Cardiac muscle cell (in vitro differentiated cells and primary cell): ENCODE data around the gene CCL5. TPM values are rescaled to one million over a fixed set of nuclear protein-coding genes. Genes with fewer than 3 reads are reported as not detected.
A peak's percentile ranks its signal among the peaks of the same experiment; 100 is the strongest.

ENCODE experiments used
- DNase-seq, 2 donors: peaks; one replicate each; pipeline versions ENCODE4 v3.0.0 to v3.0.0-alpha.2; 2010 to 2017; ENCODE audit warnings: low read depth in 1 of 2, low spot score in 1 of 2
- H3K27ac ChIP-seq: fragments of 200-600 bp; sonication (generic); 2 replicates; pipeline ENCODE4 v1.5.1; 2016
- H3K27me3 ChIP-seq: fragments of 200-600 bp; sonication (generic); 2 replicates; pipeline ENCODE4 v1.6.0; 2016; ENCODE audit warnings: control low read depth
- H3K36me3 ChIP-seq: fragments of 200-600 bp; sonication (generic); 2 replicates; pipeline ENCODE4 v1.5.1; 2016; ENCODE audit warnings: control low read depth
- H3K4me1 ChIP-seq: fragments of 200-600 bp; sonication (generic); 2 replicates; pipeline ENCODE4 v1.8.1; 2017; ENCODE audit warnings: low read depth, mild to moderate bottlenecking, mixed run types
- H3K4me3 ChIP-seq: fragments of 200-600 bp; sonication (generic); 2 replicates; pipeline ENCODE4 v1.5.1; 2016; ENCODE audit warnings: mild to moderate bottlenecking
- H3K9me3 ChIP-seq: fragments of 200-600 bp; sonication (generic); 2 replicates; pipeline ENCODE4 v1.5.1; 2017; ENCODE audit warnings: low read depth, mild to moderate bottlenecking, control low read depth
- polyA plus RNA-seq: library from polyadenylated mRNA; unstranded; fragments of >200 nt; fragmentation: Nextera tagmentation; extraction: Ambion mirVana; gene quantifications from 2 replicates; pipeline ENCODE4 v1.2.1, GENCODE V29; 2016
- total RNA-seq: library from RNA; depleted of rRNA; stranded (reverse); fragments of >200 nt; gene quantifications from 2 replicates; pipeline ENCODE4 v1.2.3, GENCODE V29; 2016
- TF ChIP-seq, protein P1 (sequence below): IDR thresholded peaks from 2 replicates; pipeline ENCODE4 v1.5.1; 2012; ENCODE audit warnings: low read depth, mild to moderate bottlenecking, low read length

CCL5 gene
- total RNA-seq (not detected in 2 replicates), polyA plus RNA-seq (0.10 TPM in 1 of 2 replicates, not detected in the other)

GRCh38 chr17:35879773-35880654 is at the start of gene CCL5:
Gene CCL5 (minus strand): TSS chr17:35880360.
- H3K4me1 ChIP-seq: no peaks in the 10 kb centered on the region
- no peaks in the 10 kb centered on the region for H3K36me3 ChIP-seq
- no peaks in the 10 kb centered on the region for H3K9me3 ChIP-seq
- no peak within 1 kb of the TSS for H3K27ac ChIP-seq
- no peak within 1 kb of the TSS for H3K4me3 ChIP-seq
- H3K27me3 ChIP-seq: no peaks in the 10 kb centered on the region
- DNase-seq: peak in 1 of 2 donors; percentile 56
- TF ChIP-seq, protein P1, sequence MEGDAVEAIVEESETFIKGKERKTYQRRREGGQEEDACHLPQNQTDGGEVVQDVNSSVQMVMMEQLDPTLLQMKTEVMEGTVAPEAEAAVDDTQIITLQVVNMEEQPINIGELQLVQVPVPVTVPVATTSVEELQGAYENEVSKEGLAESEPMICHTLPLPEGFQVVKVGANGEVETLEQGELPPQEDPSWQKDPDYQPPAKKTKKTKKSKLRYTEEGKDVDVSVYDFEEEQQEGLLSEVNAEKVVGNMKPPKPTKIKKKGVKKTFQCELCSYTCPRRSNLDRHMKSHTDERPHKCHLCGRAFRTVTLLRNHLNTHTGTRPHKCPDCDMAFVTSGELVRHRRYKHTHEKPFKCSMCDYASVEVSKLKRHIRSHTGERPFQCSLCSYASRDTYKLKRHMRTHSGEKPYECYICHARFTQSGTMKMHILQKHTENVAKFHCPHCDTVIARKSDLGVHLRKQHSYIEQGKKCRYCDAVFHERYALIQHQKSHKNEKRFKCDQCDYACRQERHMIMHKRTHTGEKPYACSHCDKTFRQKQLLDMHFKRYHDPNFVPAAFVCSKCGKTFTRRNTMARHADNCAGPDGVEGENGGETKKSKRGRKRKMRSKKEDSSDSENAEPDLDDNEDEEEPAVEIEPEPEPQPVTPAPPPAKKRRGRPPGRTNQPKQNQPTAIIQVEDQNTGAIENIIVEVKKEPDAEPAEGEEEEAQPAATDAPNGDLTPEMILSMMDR: no peak

DNA sequence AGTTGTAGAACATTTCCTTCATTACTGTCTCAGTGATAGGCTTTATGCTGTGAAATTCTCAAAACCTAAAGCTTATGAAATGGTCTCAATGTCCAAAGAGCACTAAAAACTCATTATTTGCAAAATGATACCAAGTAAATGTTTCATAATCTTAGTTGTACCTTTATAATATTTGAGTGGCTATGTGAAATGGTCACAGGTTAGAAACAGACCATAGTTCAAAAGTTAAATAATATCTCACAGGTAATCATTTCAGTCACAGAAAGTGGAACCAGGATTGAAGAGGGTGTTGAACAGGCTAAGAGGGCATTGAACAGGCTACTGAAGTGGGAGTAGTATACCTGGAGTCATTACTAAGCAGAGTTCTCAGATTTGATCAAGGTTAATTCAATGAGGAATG is 47.6 kb upstream of the CCL5 start:
- TF ChIP-seq, protein P1: no peak
- Histone ChIP-seq H3K36me3 (no peaks in the 10 kb centered on the region), H3K27ac (no peak overlapping the region), H3K4me3 (no peak overlapping the region), H3K27me3 (no peaks in the 10 kb centered on the region), H3K4me1 (peaks cover 3% of the 10 kb centered on the region), H3K9me3 (no peaks in the 10 kb centered on the region)
- DNase-seq: no peak

DNA sequence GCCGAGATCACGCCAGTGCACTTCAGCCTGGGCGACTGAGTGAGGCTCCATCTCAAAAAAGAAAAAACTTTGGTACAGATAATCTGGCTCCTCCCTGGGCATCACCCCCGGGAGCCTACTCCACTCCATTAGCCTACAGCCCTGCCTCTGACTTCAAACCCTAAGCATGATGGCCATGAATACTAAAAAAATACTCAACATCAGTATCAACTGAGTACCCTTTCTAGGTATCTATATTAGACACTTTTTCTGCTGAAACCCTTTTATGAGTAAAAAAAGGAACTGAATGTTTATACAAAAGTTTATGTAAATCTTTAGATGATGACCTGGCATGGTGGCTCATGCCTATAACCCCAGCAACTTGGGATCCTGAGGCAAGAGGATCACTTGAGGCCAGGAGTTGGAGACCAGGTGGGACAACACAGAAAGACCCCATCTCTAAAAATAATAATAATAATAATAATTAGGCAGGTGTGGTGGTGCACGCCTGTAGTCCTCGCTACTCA is 43.5 kb upstream of the CCL5 start:
- H3K4me1 ChIP-seq: no peaks in the 10 kb centered on the region
- no peak overlapping the region for H3K27ac ChIP-seq
- no peak overlapping the region for H3K4me3 ChIP-seq
- TF ChIP-seq, protein P1: no peak
- no peak for DNase-seq
- H3K9me3 ChIP-seq: no peaks in the 10 kb centered on the region
- H3K36me3 ChIP-seq: no peaks in the 10 kb centered on the region
- no peaks in the 10 kb centered on the region for H3K27me3 ChIP-seq

GRCh38 chr17:35920229-35920628 is 40.1 kb upstream of the CCL5 start:
- Histone ChIP-seq H3K27ac (no peak overlapping the region), H3K9me3 (no peaks in the 10 kb centered on the region), H3K4me3 (no peak overlapping the region), H3K4me1 (no peaks in the 10 kb centered on the region), H3K27me3 (no peaks in the 10 kb centered on the region), H3K36me3 (no peaks in the 10 kb centered on the region)
- no peak for DNase-seq
- TF ChIP-seq, protein P1: no peak

DNA sequence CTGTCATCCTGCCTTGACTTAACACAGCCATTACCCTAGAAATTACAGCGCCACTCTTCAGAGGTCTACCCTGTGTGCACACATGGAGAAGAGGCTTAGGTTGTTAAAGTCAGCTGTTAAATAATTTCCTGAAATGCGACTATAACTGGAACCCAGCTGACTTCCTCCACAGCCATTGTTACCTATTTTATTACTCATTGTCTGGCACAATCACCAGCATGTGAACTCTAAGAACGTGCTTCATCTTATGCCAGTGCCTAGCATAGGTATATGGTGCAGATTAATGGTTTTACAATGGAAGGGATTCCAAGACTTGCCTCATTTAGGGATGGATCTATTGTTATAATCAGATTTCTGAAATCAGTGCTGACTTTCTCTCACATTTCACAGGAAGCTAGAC is 38.5 kb upstream of the CCL5 start:
- no peaks in the 10 kb centered on the region for H3K27me3 ChIP-seq
- TF ChIP-seq, protein P1: no peak
- H3K9me3 ChIP-seq: no peaks in the 10 kb centered on the region
- H3K36me3 ChIP-seq: no peaks in the 10 kb centered on the region
- no peaks in the 10 kb centered on the region for H3K4me1 ChIP-seq
- no peak for DNase-seq
- H3K4me3 ChIP-seq: no peak overlapping the region
- no peak overlapping the region for H3K27ac ChIP-seq
